Keratinocyte (primary cell): ENCODE data around the gene HNF4A. TPM values are rescaled to one million over a fixed set of nuclear protein-coding genes. Genes with fewer than 3 reads are reported as not detected.

Experiments used
- DNase-seq: peaks from one replicate; pipeline ENCODE4 v3.0.0-alpha.2; 2011; ENCODE audit warnings: low read depth, missing footprints, low spot score
- FAIRE-seq: peaks from 2 replicates; lab custom pipeline; 2011; peaks lifted over from hg19 to GRCh38; lab: Jason Lieb, UNC
- H2AFZ ChIP-seq: 2 replicates; pipeline ENCODE4 v1.6.0; 2012; ENCODE audit warnings: low read length, control low read depth, inconsistent platforms; ENCODE audit not compliant: control insufficient read depth
- H3K27ac ChIP-seq: 2 replicates; pipeline ENCODE4 v1.5.1; 2011; ENCODE audit warnings: low read length; ENCODE audit not compliant: control insufficient read depth, insufficient read depth
- H3K27me3 ChIP-seq: 3 replicates; pipeline ENCODE4 v1.6.0; 2011; ENCODE audit warnings: low read length; ENCODE audit not compliant: control insufficient read depth, insufficient read depth; ENCODE audit errors: extremely low read depth
- H3K36me3 ChIP-seq, 2 experiments: 2 replicates in 1 of 2; 3 replicates in 1 of 2; pipeline ENCODE4 v1.5.1; 2011; ENCODE audit warnings: low read length in 2 of 2, mild to moderate bottlenecking in 1 of 2; ENCODE audit not compliant: control insufficient read depth in 2 of 2, insufficient read depth in 2 of 2; ENCODE audit errors: extremely low read depth in 1 of 2
- H3K4me1 ChIP-seq: 3 replicates; pipeline ENCODE4 v1.5.1; 2011; ENCODE audit warnings: low read length; ENCODE audit not compliant: control insufficient read depth, insufficient read depth; ENCODE audit errors: extremely low read depth
- H3K4me2 ChIP-seq: 3 replicates; pipeline ENCODE4 v1.6.0; 2011; ENCODE audit warnings: low read depth, low read length; ENCODE audit not compliant: control insufficient read depth, insufficient read depth; ENCODE audit errors: extremely low read depth
- H3K4me3 ChIP-seq, 3 experiments: fragments of 200-600 bp in 1 of 3; sonication (generic) in 1 of 3; 2 replicates in 2 of 3; 3 replicates in 1 of 3; pipeline ENCODE4 v1.5.1; 2011 to 2016; ENCODE audit warnings: low read length in 3 of 3, mild to moderate bottlenecking in 3 of 3, control low read depth in 2 of 3, inconsistent platforms in 1 of 3, low read depth in 1 of 3, mixed read lengths in 1 of 3, mixed run types in 1 of 3, moderate library complexity in 1 of 3; ENCODE audit not compliant: control insufficient read depth in 2 of 3, insufficient read depth in 2 of 3; ENCODE audit errors: extremely low read depth in 1 of 3
- H3K79me2 ChIP-seq: 2 replicates; pipeline ENCODE4 v1.6.0; 2012; ENCODE audit warnings: low read length; ENCODE audit not compliant: control insufficient read depth, insufficient read depth
- H3K9ac ChIP-seq: 3 replicates; pipeline ENCODE4 v1.6.0; 2011; ENCODE audit warnings: low read length; ENCODE audit not compliant: control insufficient read depth, insufficient read depth; ENCODE audit errors: extremely low read depth
- H3K9me1 ChIP-seq: 3 replicates; pipeline ENCODE4 v1.6.0; 2011; ENCODE audit warnings: low read length; ENCODE audit not compliant: control insufficient read depth, insufficient read depth; ENCODE audit errors: extremely low read depth
- H3K9me3 ChIP-seq: 2 replicates; pipeline ENCODE4 v1.5.1; 2012; ENCODE audit warnings: low read depth, low read length; ENCODE audit not compliant: control insufficient read depth
- H4K20me1 ChIP-seq: 3 replicates; pipeline ENCODE4 v1.6.0; 2011; ENCODE audit warnings: low read length; ENCODE audit not compliant: control insufficient read depth, insufficient read depth; ENCODE audit errors: extremely low read depth
- CTCF ChIP-seq, 3 experiments: IDR thresholded peaks in 1 of 3; conservative IDR thresholded peaks in 1 of 3; optimal IDR thresholded peaks in 1 of 3; 2 replicates in 2 of 3; 3 replicates in 1 of 3; pipeline versions ENCODE3 to v1.5.1; 2011; ENCODE audit warnings: low read length in 3 of 3, mild to moderate bottlenecking in 3 of 3, moderate library complexity in 2 of 3, control low read depth in 1 of 3, inconsistent platforms in 1 of 3; ENCODE audit not compliant: insufficient read depth in 2 of 3; ENCODE audit errors: extremely low read depth in 1 of 3
- EZH2 ChIP-seq: IDR thresholded peaks from one replicate; pipeline ENCODE4 v1.6.1; 2012; ENCODE audit warnings: inconsistent platforms, mild to moderate bottlenecking, low read length, moderate library complexity
- dilution Hi-C: fragments of 300-500 bp; cut with MboI; formaldehyde crosslinking; loops from one replicate; pipeline ENCODE4 v1.7.0; 2020; ENCODE audit warnings: low sequenced_read_pairs; ENCODE audit not compliant: extremely low pct_ligation_motif_present
- polyA plus RNA-seq, 5 experiments: library from polyadenylated mRNA; depleted of rRNA in 3 of 5; stranded (reverse) in 3 of 5; stranded (forward) in 1 of 5; unstranded in 1 of 5; fragments of >200 nt; gene quantifications; 1 replicate in 1 of 5; 2 replicates in 3 of 5; 3 replicates in 1 of 5; pipeline versions ENCODE4 v1.2.1 to v1.2.3, GENCODE V29; 2011 to 2012; ENCODE audit warnings: missing spikeins in 2 of 5, low read depth in 1 of 5, low replicate concordance in 1 of 5

Gene HNF4A
- polyA plus RNA-seq, 1 donor (not counting 4 experiments of a cell fraction or from before 2014, with no cell fraction given) = not detected

DNA sequence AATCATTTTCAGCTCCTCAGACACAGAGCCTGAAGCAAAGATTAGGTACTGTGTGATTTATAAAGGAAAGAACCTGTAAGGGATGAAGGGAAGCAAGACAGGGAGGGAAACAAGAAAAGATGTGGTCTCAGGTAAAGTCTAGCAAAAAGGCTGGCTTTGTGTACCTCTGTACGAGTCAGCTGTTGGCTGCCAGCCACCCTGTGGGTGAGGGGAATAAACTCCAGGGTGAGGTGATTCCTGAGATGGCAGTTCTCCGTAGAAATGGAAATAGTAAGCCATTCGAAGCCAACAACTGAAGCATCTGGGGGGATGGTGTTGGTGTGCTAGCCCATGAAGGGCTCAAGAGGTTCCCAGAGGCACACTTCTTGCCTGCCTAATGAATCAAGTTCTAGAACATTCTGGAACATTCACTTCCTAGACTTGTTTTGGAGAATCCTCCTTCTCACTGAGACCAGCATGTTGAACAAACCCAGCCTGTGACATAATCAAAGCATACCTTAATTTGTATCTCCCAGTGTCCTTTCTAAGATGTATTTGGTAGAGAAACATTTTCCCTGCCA is 109.6 kb downstream of the HNF4A start:
- no peaks in the 10 kb centered on the region for H4K20me1 ChIP-seq
- no peaks in the 10 kb centered on the region for H3K9me3 ChIP-seq
- H3K9me1 ChIP-seq = no peaks in the 10 kb centered on the region
- dilution Hi-C loops = loop anchor here (5.0 kb wide), 1 partner anchor 83 kb away; no protein-coding TSS in a partner anchor
- H3K4me3 ChIP-seq = no peak overlapping the region
- H2AFZ ChIP-seq = no peak overlapping the region
- H3K27me3 ChIP-seq = no peaks in the 10 kb centered on the region
- DNase-seq = no peak
- no peaks in the 10 kb centered on the region for H3K79me2 ChIP-seq
- H3K27ac ChIP-seq = no peak overlapping the region
- no peak for TF ChIP-seq EZH2
- TF ChIP-seq CTCF (optimal IDR thresholded peaks at IDR 0.05 in 1 of 3, IDR thresholded peaks at IDR 0.05 in 1 of 3, conservative IDR thresholded peaks at IDR 0.05 in 1 of 3; ENCODE audit: extremely low read depth in 1 of 3, insufficient read depth in 2 of 3, low read length in 3 of 3) = no peak
- H3K4me2 ChIP-seq = no peak overlapping the region
- H3K4me1 ChIP-seq = peaks cover 10% of the 10 kb centered on the region
- peak; percentile 20 for FAIRE-seq
- H3K9ac ChIP-seq = no peak overlapping the region
- H3K36me3 ChIP-seq = no peaks in the 10 kb centered on the region

DNA sequence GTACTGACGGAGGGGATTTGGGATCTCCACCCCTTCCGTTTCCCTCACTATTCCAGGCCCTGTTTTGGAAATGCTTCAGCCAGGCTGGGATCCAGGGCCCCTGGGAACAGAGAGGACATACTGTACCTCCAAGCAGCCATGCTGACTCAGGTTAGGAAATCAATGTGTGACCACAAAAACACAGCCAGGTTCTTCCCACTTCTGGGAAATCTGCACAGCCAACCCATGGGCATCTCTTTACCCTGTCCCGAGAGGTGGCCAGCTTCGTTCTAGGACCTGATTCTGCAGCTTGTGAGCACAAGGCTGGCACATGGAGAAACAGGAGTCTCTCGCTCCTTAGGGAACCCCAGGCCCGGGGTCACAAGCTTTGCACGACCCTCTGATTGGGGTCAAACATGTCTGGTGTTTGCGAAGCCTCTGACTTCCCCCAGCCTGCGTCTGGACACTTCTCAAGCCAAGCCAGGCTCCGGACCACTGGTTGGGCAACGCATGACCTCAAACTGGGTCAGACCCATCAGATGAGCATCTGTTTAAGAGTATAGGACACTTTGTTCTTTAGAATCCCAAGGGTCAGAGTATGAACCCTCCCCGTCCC is 111.9 kb downstream of the HNF4A start:
- Histone ChIP-seq H3K9me1 (no peaks in the 10 kb centered on the region), H3K27ac (no peak overlapping the region), H3K36me3 (no peaks in the 10 kb centered on the region), H2AFZ (peak overlapping the region; percentile 21), H3K27me3 (no peaks in the 10 kb centered on the region), H3K9ac (no peak overlapping the region), H3K79me2 (no peaks in the 10 kb centered on the region), H3K4me3 (no peak overlapping the region), H4K20me1 (no peaks in the 10 kb centered on the region), H3K9me3 (no peaks in the 10 kb centered on the region), H3K4me1 (peaks cover 10% of the 10 kb centered on the region), H3K4me2 (no peak overlapping the region)
- FAIRE-seq (no peak), DNase-seq (no peak)
- dilution Hi-C loops = loop anchor here (5.0 kb wide), 1 partner anchor 85 kb away; no protein-coding TSS in a partner anchor
- TF ChIP-seq EZH2 (no peak), CTCF (optimal IDR thresholded peaks at IDR 0.05 in 1 of 3, IDR thresholded peaks at IDR 0.05 in 1 of 3, conservative IDR thresholded peaks at IDR 0.05 in 1 of 3; ENCODE audit: extremely low read depth in 1 of 3, insufficient read depth in 2 of 3, low read length in 3 of 3) (no peak)
